Measurements from ENCODE around the gene SELENOF.

SELENOF gene

GRCh38 chr1:86928819-86929218 lies 14.9 kb upstream of the SELENOF start:
- no peak overlapping the region for H3K27ac ChIP-seq
- H3K9ac ChIP-seq (ENCODE audit: insufficient read length), result no peak overlapping the region
- H3K36me3 ChIP-seq (ENCODE audit: insufficient read depth, low read length), result no peaks in the 10 kb centered on the region
- H3K9me3 ChIP-seq (ENCODE audit: low read depth, low read length), result no peaks in the 10 kb centered on the region
- DNase-seq (ENCODE audit: low read depth, low spot score), result no peak
- no peak for TF ChIP-seq FOXP2 (optimal IDR thresholded peaks at IDR 0.05; ENCODE audit: control extremely low read depth, extremely low read length, insufficient read depth)
- TF ChIP-seq EZH2 (IDR thresholded peaks at IDR 0.05), result no peak
- no peak for TF ChIP-seq POLR2AphosphoS5 (IDR thresholded peaks at IDR 0.05; ENCODE audit: borderline replicate concordance, low read depth, low read length)
- H3K4me3 ChIP-seq, result no peak overlapping the region

GRCh38 chr1:86926883-86927282 lies 13.0 kb upstream of the SELENOF start:
- no peak overlapping the region for H3K27ac ChIP-seq
- TF ChIP-seq POLR2AphosphoS5 (IDR thresholded peaks at IDR 0.05; ENCODE audit: borderline replicate concordance, low read depth, low read length) (no peak), EZH2 (IDR thresholded peaks at IDR 0.05) (no peak), FOXP2 (optimal IDR thresholded peaks at IDR 0.05; ENCODE audit: control extremely low read depth, extremely low read length, insufficient read depth) (no peak)
- no peak overlapping the region for H3K4me3 ChIP-seq
- DNase-seq (ENCODE audit: low read depth, low spot score), result no peak
- no peaks in the 10 kb centered on the region; the same call in 1 of the 2 replicates for H3K9me3 ChIP-seq (ENCODE audit: low read depth, low read length)
- no peaks in the 10 kb centered on the region for H3K36me3 ChIP-seq (ENCODE audit: insufficient read depth, low read length)
- H3K9ac ChIP-seq (ENCODE audit: insufficient read length), result no peak overlapping the region

- no peak overlapping the region for H3K9ac ChIP-seq (ENCODE audit: insufficient read length)
- DNase-seq (ENCODE audit: low read depth, low spot score), result no peak
- no peaks in the 10 kb centered on the region; the same call in 1 of the 2 replicates for H3K9me3 ChIP-seq (ENCODE audit: low read depth, low read length)
- no peak overlapping the region for H3K27ac ChIP-seq
- no peaks in the 10 kb centered on the region for H3K36me3 ChIP-seq (ENCODE audit: insufficient read depth, low read length)
- TF ChIP-seq POLR2AphosphoS5 (IDR thresholded peaks at IDR 0.05; ENCODE audit: borderline replicate concordance, low read depth, low read length) (no peak), EZH2 (IDR thresholded peaks at IDR 0.05) (no peak), FOXP2 (optimal IDR thresholded peaks at IDR 0.05; ENCODE audit: control extremely low read depth, extremely low read length, insufficient read depth) (no peak)
- H3K4me3 ChIP-seq, result no peak overlapping the region
Measured at GRCh38 chr1:86925742-86926141, 11.8 kb upstream of the SELENOF start.

GRCh38 chr1:86924324-86924960 lies 10.5 kb upstream of the SELENOF start:
- H3K4me3 ChIP-seq, result no peak overlapping the region
- DNase-seq (ENCODE audit: low read depth, low spot score), result no peak
- H3K9ac ChIP-seq (ENCODE audit: insufficient read length), result no peak overlapping the region
- no peaks in the 10 kb centered on the region for H3K36me3 ChIP-seq (ENCODE audit: insufficient read depth, low read length)
- no peak overlapping the region for H3K27ac ChIP-seq
- no peaks in the 10 kb centered on the region; the same call in 1 of the 2 replicates for H3K9me3 ChIP-seq (ENCODE audit: low read depth, low read length)
- TF ChIP-seq EZH2 (IDR thresholded peaks at IDR 0.05), result no peak
- no peak for TF ChIP-seq POLR2AphosphoS5 (IDR thresholded peaks at IDR 0.05; ENCODE audit: borderline replicate concordance, low read depth, low read length)
- TF ChIP-seq FOXP2 (optimal IDR thresholded peaks at IDR 0.05; ENCODE audit: control extremely low read depth, extremely low read length, insufficient read depth), result no peak

- no peak overlapping the region for H3K9ac ChIP-seq (ENCODE audit: insufficient read length)
- no peaks in the 10 kb centered on the region for H3K36me3 ChIP-seq (ENCODE audit: insufficient read depth, low read length)
- no peaks in the 10 kb centered on the region; the same call in 1 of the 2 replicates for H3K9me3 ChIP-seq (ENCODE audit: low read depth, low read length)
- no peak for DNase-seq (ENCODE audit: low read depth, low spot score)
- H3K4me3 ChIP-seq, result no peak overlapping the region
- TF ChIP-seq POLR2AphosphoS5 (IDR thresholded peaks at IDR 0.05; ENCODE audit: borderline replicate concordance, low read depth, low read length) (no peak), EZH2 (IDR thresholded peaks at IDR 0.05) (no peak), FOXP2 (optimal IDR thresholded peaks at IDR 0.05; ENCODE audit: control extremely low read depth, extremely low read length, insufficient read depth) (no peak)
- no peak overlapping the region for H3K27ac ChIP-seq
Measured at GRCh38 chr1:86922445-86922844, 8.5 kb upstream of the SELENOF start.

- Histone ChIP-seq H3K9ac (ENCODE audit: insufficient read length) (no peak overlapping the region), H3K36me3 (ENCODE audit: insufficient read depth, low read length) (no peaks in the 10 kb centered on the region), H3K27ac (no peak overlapping the region), H3K4me3 (peak overlapping the region; percentile 93), H3K9me3 (ENCODE audit: low read depth, low read length) (no peaks in the 10 kb centered on the region)
- TF ChIP-seq EZH2 (IDR thresholded peaks at IDR 0.05), result no peak
- no peak for TF ChIP-seq FOXP2 (optimal IDR thresholded peaks at IDR 0.05; ENCODE audit: control extremely low read depth, extremely low read length, insufficient read depth)
- no peak for TF ChIP-seq POLR2AphosphoS5 (IDR thresholded peaks at IDR 0.05; ENCODE audit: borderline replicate concordance, low read depth, low read length)
- DNase-seq (ENCODE audit: low read depth, low spot score), result no peak
Measured at GRCh38 chr1:86916752-86917151, 2.8 kb upstream of the SELENOF start.

- H3K9me3 ChIP-seq (ENCODE audit: low read depth, low read length), result no peaks in the 10 kb centered on the region
- peak overlapping the region; percentile 93 for H3K4me3 ChIP-seq
- H3K36me3 ChIP-seq (ENCODE audit: insufficient read depth, low read length), result peaks cover 8% of the 10 kb centered on the region
- no peak overlapping the region for H3K27ac ChIP-seq
- no peak for DNase-seq (ENCODE audit: low read depth, low spot score)
- peak overlapping the region; percentile 76 for H3K9ac ChIP-seq (ENCODE audit: insufficient read length)
- no peak for TF ChIP-seq FOXP2 (optimal IDR thresholded peaks at IDR 0.05; ENCODE audit: control extremely low read depth, extremely low read length, insufficient read depth)
- TF ChIP-seq POLR2AphosphoS5 (IDR thresholded peaks at IDR 0.05; ENCODE audit: borderline replicate concordance, low read depth, low read length), result no peak
- no peak for TF ChIP-seq EZH2 (IDR thresholded peaks at IDR 0.05)
Measured at GRCh38 chr1:86915737-86916235, 1.9 kb upstream of the SELENOF start.

- H3K36me3 ChIP-seq (ENCODE audit: insufficient read depth, low read length), result peaks cover 13% of the 10 kb centered on the region
- H3K27ac ChIP-seq, result no peak overlapping the region
- H3K4me3 ChIP-seq, result peak overlapping the region; percentile 93
- no peaks in the 10 kb centered on the region for H3K9me3 ChIP-seq (ENCODE audit: low read depth, low read length)
- DNase-seq (ENCODE audit: low read depth, low spot score), result peak; percentile 16
- TF ChIP-seq EZH2 (IDR thresholded peaks at IDR 0.05), result no peak
- TF ChIP-seq POLR2AphosphoS5 (IDR thresholded peaks at IDR 0.05; ENCODE audit: borderline replicate concordance, low read depth, low read length), result no peak
- TF ChIP-seq FOXP2 (optimal IDR thresholded peaks at IDR 0.05; ENCODE audit: control extremely low read depth, extremely low read length, insufficient read depth), result no peak
- peak overlapping the region; percentile 76 for H3K9ac ChIP-seq (ENCODE audit: insufficient read length)
Measured at GRCh38 chr1:86914998-86915736, 1.2 kb upstream of the SELENOF start.
